ENCODE results near the gene STXBP1. TPM values are rescaled to one million over a fixed set of nuclear protein-coding genes. Genes with fewer than 3 reads are reported as not detected.
A peak's percentile ranks its signal among the peaks of the same experiment; 100 is the strongest.

Gene STXBP1
- total RNA-seq (10 to 100 TPM; 14.9 to 77.7 (median 31.3) TPM), polyA plus RNA-seq (1 to 10 TPM; 5.2 to 8.7 (median 7.6) TPM)
- long read RNA-seq, donor 1, transcript STXBP1-212 (1 exons, 2,582 nt): major isoform, 8 of 8 reads
- long read RNA-seq, donor 1, partial matches to known transcripts: 0 of 8 reads
- long read RNA-seq, donor 1, other reads (novel, unspliced or antisense): 0 of 8 reads
- long read RNA-seq, donor 2, transcript STXBP1-212 (1 exons, 2,582 nt): major isoform, 15 of 17 reads
- long read RNA-seq, donor 2, partial matches to known transcripts: 0 of 17 reads
- long read RNA-seq, donor 2, other reads (novel, unspliced or antisense): 0 of 17 reads
- long read RNA-seq, donor 3, transcript STXBP1-212 (1 exons, 2,582 nt): major isoform, 8 of 10 reads
- long read RNA-seq, donor 3, partial matches to known transcripts: 0 of 10 reads
- long read RNA-seq, donor 3, other reads (novel, unspliced or antisense): 0 of 10 reads
- long read RNA-seq, donor 4: 0 reads
- long read RNA-seq, donor 5, transcript STXBP1-212 (1 exons, 2,582 nt): major isoform, 14 of 16 reads
- long read RNA-seq, donor 5, partial matches to known transcripts: 0 of 16 reads
- long read RNA-seq, donor 5, other reads (novel, unspliced or antisense): 0 of 16 reads
- long read RNA-seq, donor 6, transcript STXBP1-201 (19 exons, 3,765 nt): minor isoform, 7 of 32 reads
- long read RNA-seq, donor 6, transcript STXBP1-212 (1 exons, 2,582 nt): major isoform, 24 of 32 reads
- long read RNA-seq, donor 6, partial matches to known transcripts: 0 of 32 reads
- long read RNA-seq, donor 6, other reads (novel, unspliced or antisense): 0 of 32 reads
- long read RNA-seq, donor 7, transcript STXBP1-212 (1 exons, 2,582 nt): major isoform, 10 of 10 reads
- long read RNA-seq, donor 7, partial matches to known transcripts: 0 of 10 reads
- long read RNA-seq, donor 7, other reads (novel, unspliced or antisense): 0 of 10 reads
- long read RNA-seq, donor 8, transcript STXBP1-212 (1 exons, 2,582 nt): major isoform, 16 of 17 reads
- long read RNA-seq, donor 8, partial matches to known transcripts: 0 of 17 reads
- long read RNA-seq, donor 8, other reads (novel, unspliced or antisense): 0 of 17 reads
- long read RNA-seq, donor 9, transcript STXBP1-212 (1 exons, 2,582 nt): major isoform, 21 of 21 reads
- long read RNA-seq, donor 9, partial matches to known transcripts: 0 of 21 reads
- long read RNA-seq, donor 9, other reads (novel, unspliced or antisense): 0 of 21 reads
- long read RNA-seq, donor 10, transcript STXBP1-212 (1 exons, 2,582 nt): major isoform, 6 of 6 reads
- long read RNA-seq, donor 10, partial matches to known transcripts: 0 of 6 reads
- long read RNA-seq, donor 10, other reads (novel, unspliced or antisense): 0 of 6 reads

- H3K9me3 ChIP-seq: no peaks in the 10 kb centered on the region
- peak; percentile 91 to 97 for DNase-seq
- WGBS, 5 donors: 0 to 2% (median 0%) methylated on average over 26 to 102 of the region's 102 CpGs
- TF ChIP-seq EP300 (IDR thresholded peaks at IDR 0.05): no peak
- TF ChIP-seq CTCF (IDR thresholded peaks at IDR 0.05): peak in 1 of 7 experiments; percentile 9
- TF ChIP-seq POLR2A (IDR thresholded peaks at IDR 0.05): no peak
- TF ChIP-seq POLR2AphosphoS5 (IDR thresholded peaks at IDR 0.05): peak; percentile 71 to 85 (median 72)
- peaks cover 20 to 48% (median 37%) of the 10 kb centered on the region in 4 donors for H3K4me1 ChIP-seq
- no peaks in the 10 kb centered on the region for H3K36me3 ChIP-seq
- intact Hi-C loops (cut with DNase I; ENCODE audit: low total_unique reads): no loop called here
- peaks cover 0 to 23% (median 15%) of the 10 kb centered on the region in 3 donors for H3K27me3 ChIP-seq
- H3K27ac ChIP-seq: peak within 1 kb of the TSS; percentile 86 to 98 (median 90)
- H3K4me3 ChIP-seq: peak within 1 kb of the TSS; percentile 85 to 93 (median 87)
Observed at GRCh38 chr9:127611899-127612790, at the start of gene STXBP1. TSS of gene STXBP1 (plus strand) at chr9:127612277. CDS start at chr9:127612404, 127 bp downstream.

GRCh38 chr9:127562279-127562796 is 49.7 kb upstream of the STXBP1 start:
- 53 to 70% (median 63%) methylated on average over 12 of the region's 12 CpGs for WGBS, 5 donors
- H3K27ac ChIP-seq: peak overlapping the region; percentile 78 to 99 (median 85)
- DNase-seq: no peak
- H3K36me3 ChIP-seq: peaks cover 14 to 49% (median 32%) of the 10 kb centered on the region in 4 donors
- H3K9me3 ChIP-seq: no peaks in the 10 kb centered on the region
- H3K4me3 ChIP-seq: peak overlapping the region in 1 of 4 donors; percentile 25
- intact Hi-C loops (cut with DNase I; ENCODE audit: low total_unique reads): no loop called here
- H3K4me1 ChIP-seq: peaks cover 86 to 99% (median 91%) of the 10 kb centered on the region in 4 donors
- no peaks in the 10 kb centered on the region for H3K27me3 ChIP-seq
- TF ChIP-seq POLR2AphosphoS5 (IDR thresholded peaks at IDR 0.05) (no peak), EP300 (IDR thresholded peaks at IDR 0.05) (no peak), CTCF (IDR thresholded peaks at IDR 0.05) (no peak), POLR2A (IDR thresholded peaks at IDR 0.05) (no peak)

GRCh38 chr9:127562841-127563401 is 49.2 kb upstream of the STXBP1 start:
- peak overlapping the region; percentile 78 to 99 (median 85) for H3K27ac ChIP-seq

More at GRCh38 chr9:127562841-127563401, 49.2 kb upstream of the STXBP1 start:
- Histone ChIP-seq H3K4me1 (peaks cover 82 to 93% (median 86%) of the 10 kb centered on the region in 4 donors), H3K36me3 (peaks cover 14 to 49% (median 32%) of the 10 kb centered on the region in 4 donors), H3K27me3 (no peaks in the 10 kb centered on the region), H3K9me3 (no peaks in the 10 kb centered on the region), H3K4me3 (peak overlapping the region in 2 of 4 donors; percentile 18 to 25)
- peak in 1 of 2 donors; percentile 37 for DNase-seq
- intact Hi-C loops (cut with DNase I; ENCODE audit: low total_unique reads): no loop called here
- TF ChIP-seq POLR2AphosphoS5 (IDR thresholded peaks at IDR 0.05): peak in 2 of 3 donors; percentile 16 to 84
- no peak for TF ChIP-seq CTCF (IDR thresholded peaks at IDR 0.05)
- WGBS, 5 donors: 25 to 53% (median 46%) methylated on average over 16 of the region's 16 CpGs

Measured in stomach (tissue), 19 donors.